CD14-positive monocyte (primary cell): ENCODE measurements around the gene SRRM5. TPM values are rescaled to one million over a fixed set of nuclear protein-coding genes. Genes with fewer than 3 reads are reported as not detected.

Experiments used
- DNase-seq, 3 donors: peaks; one replicate each; pipeline ENCODE4 v3.0.0-alpha.2; 2011 to 2022
- H2AFZ ChIP-seq: 2 replicates; pipeline ENCODE4 v1.6.0; 2012; ENCODE audit warnings: mild to moderate bottlenecking, low read depth, low read length, inconsistent platforms; ENCODE audit not compliant: insufficient read depth, poor library complexity, severe bottlenecking
- H3K27ac ChIP-seq, 2 donors: 1 replicate in 1 of 2; 2 replicates in 1 of 2; pipeline ENCODE4 v1.5.1; 2012 to 2013; ENCODE audit warnings: low read length in 2 of 2, control low read depth in 1 of 2, inconsistent platforms in 1 of 2, low read depth in 1 of 2, mild to moderate bottlenecking in 1 of 2
- H3K27me3 ChIP-seq, 2 donors: one replicate each; pipeline versions ENCODE4 v1.6.0 to v1.6.1; 2011 to 2013; ENCODE audit warnings: low read length in 2 of 2; ENCODE audit not compliant: control insufficient read depth in 2 of 2, insufficient read depth in 2 of 2
- H3K36me3 ChIP-seq, 2 donors: replicated peaks in 1 of 2; 1 replicate in 1 of 2; 2 replicates in 1 of 2; pipeline versions ENCODE4 v1.5.1 to v1.6.1; 2012 to 2013; ENCODE audit warnings: low read length in 2 of 2, control low read depth in 1 of 2, inconsistent platforms in 1 of 2, mild to moderate bottlenecking in 1 of 2; ENCODE audit not compliant: insufficient read depth in 2 of 2, control insufficient read depth in 1 of 2
- H3K4me1 ChIP-seq, 2 donors: 1 replicate in 1 of 2; 2 replicates in 1 of 2; pipeline versions ENCODE4 v1.5.1 to v1.6.1; 2012 to 2013; ENCODE audit warnings: low read length in 2 of 2, control low read depth in 1 of 2, inconsistent platforms in 1 of 2, mild to moderate bottlenecking in 1 of 2, moderate library complexity in 1 of 2; ENCODE audit not compliant: insufficient read depth in 2 of 2, control insufficient read depth in 1 of 2
- H3K4me2 ChIP-seq: replicated peaks from 2 replicates; pipeline ENCODE3; 2012; ENCODE audit warnings: low read length, moderate library complexity, mild to moderate bottlenecking; ENCODE audit not compliant: poor library complexity, severe bottlenecking; ENCODE audit errors: extremely low read depth
- H3K4me3 ChIP-seq, 3 experiments: fragments of 200-600 bp in 1 of 3; sonication (generic) in 1 of 3; replicated peaks in 1 of 3; 1 replicate in 2 of 3; 2 replicates in 1 of 3; pipeline ENCODE4 v1.5.1; 2011 to 2013; ENCODE audit warnings: low read length in 3 of 3, mild to moderate bottlenecking in 3 of 3, control low read depth in 2 of 3, low read depth in 2 of 3, inconsistent platforms in 1 of 3, moderate library complexity in 1 of 3
- H3K79me2 ChIP-seq: 2 replicates; pipeline ENCODE4 v1.6.0; 2012; ENCODE audit warnings: mild to moderate bottlenecking, control low read depth, inconsistent platforms, low read length, moderate library complexity; ENCODE audit not compliant: insufficient read depth
- H3K9ac ChIP-seq: 2 replicates; pipeline ENCODE4 v1.6.0; 2017; ENCODE audit warnings: low read length, mild to moderate bottlenecking; ENCODE audit not compliant: insufficient read depth, poor library complexity, severe bottlenecking
- H3K9me3 ChIP-seq, 2 donors: replicated peaks in 1 of 2; 1 replicate in 1 of 2; 2 replicates in 1 of 2; pipeline versions ENCODE4 v1.5.1 to v1.6.1; 2012 to 2013; ENCODE audit warnings: low read length in 2 of 2, control low read depth in 1 of 2; ENCODE audit not compliant: control insufficient read depth in 1 of 2, insufficient read depth in 1 of 2
- H4K20me1 ChIP-seq: 2 replicates; pipeline ENCODE4 v1.6.0; 2012; ENCODE audit warnings: mild to moderate bottlenecking, low read length, control low read depth, moderate library complexity; ENCODE audit not compliant: insufficient read depth
- H3K27ac Mint-ChIP-seq, 7 donors: one replicate each; pipeline ENCODE4 v1.8.0; 2020; ENCODE audit warnings: mild to moderate bottlenecking in 7 of 7, mixed read lengths in 7 of 7, moderate library complexity in 6 of 7, inconsistent platforms in 2 of 7
- H3K27me3 Mint-ChIP-seq, 3 donors: one replicate each; pipeline ENCODE4 v1.8.0; 2021 to 2022; ENCODE audit warnings: low read depth in 3 of 3, mild to moderate bottlenecking in 3 of 3, mixed read lengths in 3 of 3, moderate library complexity in 3 of 3, inconsistent platforms in 1 of 3
- H3K36me3 Mint-ChIP-seq, 2 donors: one replicate each; pipeline ENCODE4 v1.8.0; 2020; ENCODE audit warnings: mixed read lengths in 2 of 2, inconsistent platforms in 1 of 2, mild to moderate bottlenecking in 1 of 2
- H3K4me1 Mint-ChIP-seq: one replicate; pipeline ENCODE4 v1.8.0; 2020; ENCODE audit warnings: mild to moderate bottlenecking, mixed read lengths
- H3K4me3 Mint-ChIP-seq, 2 donors: one replicate each; pipeline ENCODE4 v1.8.0; 2020; ENCODE audit warnings: mild to moderate bottlenecking in 2 of 2, mixed read lengths in 2 of 2, moderate library complexity in 1 of 2
- H3K9me3 Mint-ChIP-seq, 7 donors: one replicate each; pipeline ENCODE4 v1.8.0; 2020 to 2022; ENCODE audit warnings: mixed read lengths in 7 of 7, mild to moderate bottlenecking in 6 of 7, moderate library complexity in 6 of 7, inconsistent platforms in 2 of 7
- WGBS: methylation state at CpG from one replicate; pipeline ENCODE4 v1.1.5; 2013; ENCODE audit warnings: missing lambda C conversion rate; ENCODE audit not compliant: insufficient coverage; 5-methylcytosine and 5-hydroxymethylcytosine counted together
- intact Hi-C, 2 donors: fragments of 100-400 bp; cut with micrococcal nuclease; formaldehyde crosslinking; loops; one replicate each; pipeline versions ENCODE4 v1.15.0 to v1.15.1; 2023
- polyA plus RNA-seq, 3 donors: library from polyadenylated mRNA; depleted of rRNA in 1 of 3; unstranded in 2 of 3; stranded (reverse) in 1 of 3; fragments of 300-500 nt in 2 of 3; fragments of >200 nt in 1 of 3; fragmentation: Illumina TruSeq in 2 of 3; gene quantifications; 1 replicate in 2 of 3; 2 replicates in 1 of 3; pipeline ENCODE4 v1.2.3, GENCODE V29; 2012 to 2021
- TF ChIP-seq, protein P1 (sequence below): fragments of 200-600 bp; IDR thresholded peaks from one replicate; pipeline ENCODE4 v1.8.0; 2022; ENCODE audit warnings: antibody characterized with exemption, mild to moderate bottlenecking

SRRM5 gene
- polyA plus RNA-seq, 3 donors = 0.36 TPM; not detected in 2

DNA sequence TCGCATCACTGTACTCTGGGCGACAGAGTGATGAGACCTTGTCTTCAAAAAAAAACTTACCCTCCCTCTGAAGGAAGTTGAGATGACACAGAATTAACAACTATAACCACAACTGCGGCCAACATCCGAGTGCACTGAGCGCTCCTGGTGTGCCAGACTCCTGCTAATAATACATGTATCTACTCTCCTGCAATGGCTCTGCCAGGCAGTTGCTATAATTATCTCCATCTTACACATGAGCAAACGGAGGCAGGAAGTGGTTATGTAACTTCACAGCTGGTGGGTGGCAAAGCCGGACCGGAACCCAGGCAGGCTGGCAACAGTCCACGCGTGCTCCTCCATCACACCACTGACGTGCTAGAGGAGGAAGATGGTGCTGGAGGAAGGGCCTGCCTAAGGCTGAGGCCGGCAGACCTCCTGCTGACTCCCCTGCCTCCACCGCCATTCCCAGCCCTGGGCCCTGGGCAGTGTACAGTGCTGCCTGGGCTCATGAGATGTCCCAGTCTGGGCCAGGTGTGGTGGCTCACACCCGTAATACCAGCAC is 49.1 kb upstream of the SRRM5 start:
- Mint-ChIP-seq H3K4me1 (peaks cover 43% of the 10 kb centered on the region), H3K9me3 (peaks cover 0 to 3% (median 0%) of the 10 kb centered on the region in 7 donors), H3K4me3 (peak overlapping the region; percentile 41 to 67), H3K27me3 (peaks cover 0 to 4% (median 0%) of the 10 kb centered on the region in 3 donors), H3K27ac (peak overlapping the region; percentile 90 to 99 (median 96)), H3K36me3 (peaks cover 35 to 47% of the 10 kb centered on the region in 2 donors)
- WGBS = 0% methylated on average over 2 of the region's 14 CpGs
- intact Hi-C loops = no loop called here
- Histone ChIP-seq H3K4me1 (peaks cover 24 to 27% of the 10 kb centered on the region in 2 donors), H3K36me3 (peaks cover 5 to 26% of the 10 kb centered on the region in 2 donors), H3K9ac (peak overlapping the region; percentile 72), H3K4me2 (peak overlapping the region; percentile 30), H4K20me1 (no peaks in the 10 kb centered on the region), H3K27ac (peak overlapping the region; percentile 94 to 98), H2AFZ (peak overlapping the region; percentile 51), H3K27me3 (no peaks in the 10 kb centered on the region), H3K79me2 (peaks cover 25% of the 10 kb centered on the region), H3K4me3 (peak overlapping the region in 1 of 3 experiments; percentile 19), H3K9me3 (no peaks in the 10 kb centered on the region)
- TF ChIP-seq, protein P1, sequence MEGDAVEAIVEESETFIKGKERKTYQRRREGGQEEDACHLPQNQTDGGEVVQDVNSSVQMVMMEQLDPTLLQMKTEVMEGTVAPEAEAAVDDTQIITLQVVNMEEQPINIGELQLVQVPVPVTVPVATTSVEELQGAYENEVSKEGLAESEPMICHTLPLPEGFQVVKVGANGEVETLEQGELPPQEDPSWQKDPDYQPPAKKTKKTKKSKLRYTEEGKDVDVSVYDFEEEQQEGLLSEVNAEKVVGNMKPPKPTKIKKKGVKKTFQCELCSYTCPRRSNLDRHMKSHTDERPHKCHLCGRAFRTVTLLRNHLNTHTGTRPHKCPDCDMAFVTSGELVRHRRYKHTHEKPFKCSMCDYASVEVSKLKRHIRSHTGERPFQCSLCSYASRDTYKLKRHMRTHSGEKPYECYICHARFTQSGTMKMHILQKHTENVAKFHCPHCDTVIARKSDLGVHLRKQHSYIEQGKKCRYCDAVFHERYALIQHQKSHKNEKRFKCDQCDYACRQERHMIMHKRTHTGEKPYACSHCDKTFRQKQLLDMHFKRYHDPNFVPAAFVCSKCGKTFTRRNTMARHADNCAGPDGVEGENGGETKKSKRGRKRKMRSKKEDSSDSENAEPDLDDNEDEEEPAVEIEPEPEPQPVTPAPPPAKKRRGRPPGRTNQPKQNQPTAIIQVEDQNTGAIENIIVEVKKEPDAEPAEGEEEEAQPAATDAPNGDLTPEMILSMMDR = no peak
- DNase-seq = peak; percentile 90 to 96 (median 92)

DNA sequence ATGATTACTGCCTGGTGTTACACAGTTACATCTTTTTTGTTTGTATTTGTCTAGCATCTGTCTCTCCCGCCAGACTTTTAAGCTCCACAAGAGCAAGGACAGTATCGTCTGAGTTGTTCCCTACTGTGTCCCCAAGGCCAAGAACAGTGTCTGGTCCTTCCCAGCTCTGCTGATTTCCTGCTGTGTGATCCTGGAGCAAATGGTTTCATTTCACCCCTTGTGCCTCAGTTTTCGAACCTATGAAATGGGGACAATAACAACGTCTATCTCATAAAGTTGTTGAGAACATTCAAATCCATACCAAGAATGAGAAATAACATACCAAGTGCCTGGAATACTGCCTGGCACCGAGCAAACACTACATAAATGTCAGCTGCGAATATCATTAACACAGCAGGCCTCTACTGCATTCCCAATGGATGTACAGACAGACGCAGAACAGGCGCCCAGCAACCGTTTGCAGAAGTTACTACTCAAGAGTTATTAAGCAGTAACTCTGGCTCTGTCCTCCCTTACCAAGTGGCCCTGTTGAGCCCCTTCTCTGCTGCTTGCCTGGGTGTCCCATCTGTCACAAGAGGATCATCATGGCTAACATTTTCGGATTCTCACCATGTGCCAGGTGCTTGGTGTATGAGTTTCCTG is 48.0 kb upstream of the SRRM5 start:
- intact Hi-C loops = no loop called here
- Histone ChIP-seq H3K4me3 (no peak overlapping the region), H3K4me1 (peaks cover 24 to 27% of the 10 kb centered on the region in 2 donors), H3K9me3 (no peaks in the 10 kb centered on the region), H3K27me3 (no peaks in the 10 kb centered on the region), H2AFZ (no peak overlapping the region), H3K9ac (no peak overlapping the region), H4K20me1 (no peaks in the 10 kb centered on the region), H3K4me2 (no peak overlapping the region), H3K27ac (peak overlapping the region in 1 of 2 donors; percentile 94), H3K36me3 (peaks cover 0 to 21% of the 10 kb centered on the region in 2 donors), H3K79me2 (peaks cover 25% of the 10 kb centered on the region)
- TF ChIP-seq, protein P1 = no peak
- Mint-ChIP-seq H3K4me3 (no peak overlapping the region), H3K4me1 (peaks cover 43% of the 10 kb centered on the region), H3K9me3 (peaks cover 0 to 3% (median 0%) of the 10 kb centered on the region in 7 donors), H3K27me3 (peaks cover 0 to 4% (median 0%) of the 10 kb centered on the region in 3 donors), H3K36me3 (peaks cover 29 to 38% of the 10 kb centered on the region in 2 donors), H3K27ac (peak overlapping the region; percentile 90 to 99 (median 96))
- DNase-seq = no peak
- WGBS = 65% methylated on average over 7 of the region's 10 CpGs
